Activated T-cell treated with anti-CD3 and anti-CD28 coated beads, Interleukin-2, amount 50 U/mL, for 4 hours (primary cell): Measurements from ENCODE around the gene LDLRAD3. TPM values are rescaled to one million over a fixed set of nuclear protein-coding genes. Genes with fewer than 3 reads are reported as not detected.

Source experiments
- ATAC-seq, 2 donors: fragments of 200-7000 bp; cut with Tn5 transposase; one replicate each; pipeline ENCODE4 v1.10.0; 2021
- DNase-seq: peaks from one replicate; pipeline ENCODE4 v3.0.0-alpha.2; 2020
- H3K27me3 Mint-ChIP-seq: one replicate; pipeline ENCODE4 v1.8.0; 2021; ENCODE audit warnings: low read depth, mixed read lengths
- H3K36me3 Mint-ChIP-seq: one replicate; pipeline ENCODE4 v1.8.0; 2022; ENCODE audit warnings: mixed read lengths; ENCODE audit not compliant: insufficient read depth
- H3K4me1 Mint-ChIP-seq: one replicate; pipeline ENCODE4 v1.8.0; 2021; ENCODE audit warnings: low read depth, mixed read lengths
- H3K4me3 Mint-ChIP-seq: one replicate; pipeline ENCODE4 v1.8.0; 2021; ENCODE audit warnings: mild to moderate bottlenecking, moderate library complexity, mixed read lengths
- H3K9me3 Mint-ChIP-seq: one replicate; pipeline ENCODE4 v1.8.0; 2021; ENCODE audit warnings: mixed read lengths
- total RNA-seq, 3 donors: library from RNA; stranded (reverse); gene quantifications; one replicate each; pipeline ENCODE4 v1.2.1, GENCODE V29; 2021

Gene LDLRAD3
- total RNA-seq, 3 donors from 2014 or later, result 0.29 to 0.76 (median 0.71) TPM

DNA sequence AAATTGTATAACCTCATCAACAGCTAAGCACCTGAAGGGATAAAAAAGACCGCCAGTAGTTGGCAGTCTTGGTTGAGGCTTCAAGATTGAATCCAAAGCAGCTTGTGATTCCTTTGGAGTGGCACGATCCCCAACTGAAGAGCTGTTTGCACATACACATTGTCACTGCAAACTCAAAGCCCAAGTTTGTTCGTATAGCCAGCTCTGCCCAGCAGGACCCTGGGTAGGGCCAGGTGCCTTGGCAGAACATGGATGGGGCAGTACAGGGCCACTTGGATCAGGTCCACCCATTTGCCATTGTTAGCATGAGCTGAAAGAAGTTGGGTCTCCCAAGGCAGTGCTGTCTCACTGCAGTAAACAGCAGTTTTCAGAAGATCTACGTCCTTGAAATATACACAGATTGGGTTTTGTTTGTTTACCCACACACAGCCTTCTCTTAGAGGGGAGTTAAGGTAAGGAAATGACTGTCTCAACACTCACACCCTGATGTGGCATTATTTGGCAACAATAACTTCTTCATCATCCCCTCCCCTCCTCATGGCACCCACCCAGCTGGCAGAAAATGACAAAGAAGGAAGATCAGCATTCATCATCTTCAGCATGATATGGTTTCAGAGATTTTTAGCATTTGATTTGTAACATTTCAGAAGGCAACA, 212.4 kb downstream of the LDLRAD3 start:
- Mint-ChIP-seq H3K27me3 (peaks cover 7% of the 10 kb centered on the region), H3K4me3 (no peak overlapping the region), H3K4me1 (no peaks in the 10 kb centered on the region), H3K36me3 (no peaks in the 10 kb centered on the region), H3K9me3 (no peaks in the 10 kb centered on the region)
- no peak for DNase-seq
- no peak for ATAC-seq

DNA sequence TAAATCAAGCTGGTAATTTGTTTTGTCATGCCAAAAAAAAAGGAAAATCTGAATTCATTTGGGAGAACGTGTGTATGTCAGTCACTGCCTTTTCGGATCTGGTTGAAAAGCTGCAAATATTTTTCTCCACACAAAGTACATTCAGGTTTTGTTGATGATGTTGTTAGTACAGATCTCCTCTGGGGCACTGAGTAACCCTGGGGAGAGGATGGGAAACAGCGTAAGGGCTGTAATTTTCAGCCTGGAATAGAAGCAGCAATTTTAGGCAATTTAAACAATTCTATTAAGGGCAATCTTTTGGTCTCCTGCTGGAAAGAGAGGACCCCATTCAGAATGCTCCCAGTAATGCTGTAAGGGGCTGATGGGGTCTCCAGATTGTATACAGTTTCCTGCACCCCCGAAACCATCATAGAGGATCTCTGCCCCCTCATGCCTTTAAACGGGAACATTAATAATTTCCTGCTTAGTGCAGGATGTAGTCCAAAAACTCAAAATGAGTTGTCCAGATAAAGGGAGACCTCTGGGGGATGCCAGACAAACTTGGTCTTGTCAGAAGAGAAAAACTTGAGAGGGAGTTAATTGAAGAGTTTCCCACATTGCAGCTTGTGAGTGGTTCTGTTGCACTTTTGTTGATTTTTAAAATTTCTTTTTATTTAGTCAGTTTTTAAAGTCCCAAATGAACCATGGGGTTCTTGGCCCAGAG, 213.1 kb downstream of the LDLRAD3 start:
- Mint-ChIP-seq H3K4me1 (no peaks in the 10 kb centered on the region), H3K4me3 (no peak overlapping the region), H3K9me3 (no peaks in the 10 kb centered on the region), H3K27me3 (peaks cover 7% of the 10 kb centered on the region), H3K36me3 (no peaks in the 10 kb centered on the region)
- DNase-seq, result no peak
- ATAC-seq, result no peak

DNA sequence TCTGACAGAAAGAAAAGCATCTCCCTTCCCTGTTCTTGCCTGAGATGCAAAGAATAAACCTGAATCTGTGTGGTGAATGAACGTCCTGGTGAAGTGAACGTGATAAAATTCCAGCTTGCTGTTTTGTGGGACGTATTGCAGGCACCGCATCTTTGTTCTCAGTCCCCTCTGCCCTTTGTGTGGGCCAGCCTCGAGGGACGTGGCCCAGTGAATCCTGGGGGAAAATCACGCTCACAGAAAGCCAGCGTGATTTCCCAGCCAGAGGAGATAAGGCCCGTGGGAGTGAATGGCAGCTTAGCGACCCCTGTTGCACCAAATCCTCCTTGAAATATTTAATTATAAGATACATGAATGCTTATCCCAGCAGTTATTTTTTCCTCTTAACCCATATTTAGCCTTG, 216.2 kb downstream of the LDLRAD3 start:
- no peak for ATAC-seq
- H3K36me3 Mint-ChIP-seq, result no peaks in the 10 kb centered on the region
- no peak for DNase-seq
- peaks cover 6% of the 10 kb centered on the region for H3K27me3 Mint-ChIP-seq
- no peaks in the 10 kb centered on the region for H3K9me3 Mint-ChIP-seq
- no peaks in the 10 kb centered on the region for H3K4me1 Mint-ChIP-seq
- H3K4me3 Mint-ChIP-seq, result no peak overlapping the region

DNA sequence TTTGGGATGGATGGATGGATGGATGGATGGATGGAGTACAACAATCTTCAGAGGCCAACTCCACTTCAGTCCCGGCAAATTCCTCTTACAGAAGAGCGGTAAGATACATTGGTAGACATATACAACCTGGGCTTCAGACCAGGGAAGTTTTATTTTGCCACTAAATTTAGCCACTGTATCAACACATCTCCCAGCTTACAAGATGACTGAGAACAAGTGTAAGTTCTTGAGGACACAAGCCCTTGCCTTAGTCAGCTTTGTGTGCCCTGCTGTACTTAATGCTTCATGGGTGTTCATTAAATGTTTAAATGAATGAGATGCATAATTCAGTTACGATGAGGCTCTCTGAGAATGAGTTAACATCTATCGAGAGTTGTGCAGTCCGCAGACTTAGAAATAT, 217.7 kb downstream of the LDLRAD3 start:
- no peak overlapping the region for H3K4me3 Mint-ChIP-seq
- DNase-seq, result no peak
- no peaks in the 10 kb centered on the region for H3K4me1 Mint-ChIP-seq
- H3K36me3 Mint-ChIP-seq, result no peaks in the 10 kb centered on the region
- H3K27me3 Mint-ChIP-seq, result peaks cover 2% of the 10 kb centered on the region
- ATAC-seq, result no peak
- no peaks in the 10 kb centered on the region for H3K9me3 Mint-ChIP-seq

DNA sequence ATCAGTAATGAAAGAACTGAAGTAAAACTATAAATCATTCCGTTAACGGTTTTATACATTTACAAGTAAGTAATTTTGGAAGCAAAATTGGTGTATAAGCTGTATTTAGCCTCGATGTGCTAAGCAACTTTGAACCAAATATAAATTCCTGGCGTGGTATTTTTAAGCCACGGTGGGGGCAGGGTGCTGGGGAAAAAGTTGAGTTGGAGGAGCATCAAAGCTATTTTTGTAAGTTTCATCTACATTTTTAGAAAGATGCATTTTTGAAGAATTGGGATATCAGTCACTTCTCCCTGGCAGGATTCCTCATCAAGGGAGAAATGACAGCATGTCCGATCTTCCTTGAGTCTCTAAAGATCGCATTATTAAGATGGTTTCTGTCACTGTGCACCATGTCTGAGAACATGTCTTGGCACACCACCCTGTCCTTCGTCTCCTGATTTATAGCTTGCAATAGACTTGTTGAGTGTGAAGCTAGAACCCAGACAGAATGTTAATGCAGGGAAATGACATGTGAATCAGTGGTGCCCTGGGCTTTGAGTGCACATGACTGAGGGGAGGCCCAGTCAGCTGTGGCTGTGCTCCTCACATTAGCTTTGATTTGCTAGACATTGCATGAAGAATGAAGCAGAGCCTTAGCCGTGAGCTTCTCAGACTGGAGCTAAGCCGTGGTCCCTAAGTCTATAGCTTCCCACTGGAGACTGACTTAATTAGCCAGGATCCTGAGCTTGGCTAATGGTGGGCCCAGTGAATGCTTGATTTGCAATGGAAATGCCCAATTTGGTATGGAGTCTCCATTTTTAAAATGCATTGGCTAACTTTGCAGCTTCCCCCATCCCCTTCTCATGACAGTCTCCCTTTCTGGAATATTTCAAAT, 218.4 kb downstream of the LDLRAD3 start:
- no peaks in the 10 kb centered on the region for H3K9me3 Mint-ChIP-seq

DNA sequence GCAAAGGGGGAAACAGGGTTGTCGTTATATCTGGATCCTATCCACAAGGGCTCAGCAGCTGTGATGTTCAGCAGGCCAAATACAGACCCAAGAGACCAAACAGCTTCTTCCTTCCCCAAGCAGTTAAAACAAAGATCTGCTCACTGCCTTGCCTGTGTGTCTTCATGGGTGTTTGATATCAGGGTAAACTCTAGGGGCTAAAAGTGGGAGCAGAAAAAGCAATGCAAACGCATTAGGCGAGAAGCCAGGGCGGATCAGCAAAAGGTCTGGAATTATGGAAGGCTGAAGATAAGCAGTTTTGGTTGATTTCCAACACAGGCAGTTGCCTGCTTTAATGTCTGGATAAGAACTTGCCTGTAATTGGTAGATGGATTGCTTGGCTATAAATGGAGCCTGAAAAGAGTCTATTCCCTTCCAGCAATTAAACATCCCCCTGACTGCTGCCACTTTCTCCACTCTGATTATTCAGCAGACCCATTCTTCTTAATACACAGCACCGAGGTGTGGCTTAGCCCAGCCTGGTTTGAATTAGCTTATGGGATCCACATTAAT, 219.1 kb downstream of the LDLRAD3 start:
- Mint-ChIP-seq H3K4me1 (no peaks in the 10 kb centered on the region), H3K36me3 (no peaks in the 10 kb centered on the region), H3K9me3 (no peaks in the 10 kb centered on the region), H3K4me3 (no peak overlapping the region), H3K27me3 (peaks cover 5% of the 10 kb centered on the region)
- no peak for DNase-seq
- ATAC-seq, result no peak

More for the DNA sequence above, 218.4 kb downstream of the LDLRAD3 start:
- no peak for DNase-seq
- no peaks in the 10 kb centered on the region for H3K36me3 Mint-ChIP-seq
- no peak for ATAC-seq
- H3K4me1 Mint-ChIP-seq, result no peaks in the 10 kb centered on the region
- H3K27me3 Mint-ChIP-seq, result peaks cover 2% of the 10 kb centered on the region
- no peak overlapping the region for H3K4me3 Mint-ChIP-seq

DNA sequence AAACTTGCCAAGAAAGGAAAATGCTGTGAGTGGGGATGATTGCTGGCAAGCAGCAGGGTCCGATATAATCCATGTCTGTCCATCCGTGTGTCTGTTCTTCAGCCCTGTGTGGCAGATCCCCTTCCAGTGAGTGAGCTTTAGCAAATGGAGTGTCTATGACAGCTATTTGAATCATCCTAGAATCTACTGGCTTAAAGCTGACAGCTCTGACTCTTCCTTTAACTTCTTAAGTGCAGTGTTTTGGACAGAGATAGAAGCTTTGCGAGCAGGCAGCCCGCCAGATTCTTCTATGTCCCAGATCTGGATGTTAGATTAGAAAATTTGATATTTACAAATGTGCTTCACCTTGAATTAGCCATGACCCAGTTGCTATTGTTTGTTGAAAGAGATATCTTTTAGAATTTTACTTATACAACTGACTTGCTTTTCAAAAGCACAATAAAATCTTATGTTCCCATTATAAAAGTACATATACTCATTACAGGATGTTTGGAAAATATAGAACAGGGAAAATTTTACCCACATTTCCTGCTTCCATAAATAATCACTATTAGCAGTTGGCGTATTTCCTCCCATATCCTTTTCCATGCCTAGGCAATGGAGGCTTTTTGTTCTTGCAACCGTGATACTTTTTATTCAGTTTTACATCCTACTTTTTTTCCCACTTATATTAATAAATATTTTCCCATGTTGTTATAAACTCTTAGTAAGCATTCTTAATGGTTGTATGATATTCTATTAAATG, 220.8 kb downstream of the LDLRAD3 start:
- Mint-ChIP-seq H3K27me3 (peaks cover 5% of the 10 kb centered on the region), H3K9me3 (no peaks in the 10 kb centered on the region), H3K36me3 (no peaks in the 10 kb centered on the region), H3K4me1 (no peaks in the 10 kb centered on the region), H3K4me3 (no peak overlapping the region)
- no peak for ATAC-seq
- no peak for DNase-seq

DNA sequence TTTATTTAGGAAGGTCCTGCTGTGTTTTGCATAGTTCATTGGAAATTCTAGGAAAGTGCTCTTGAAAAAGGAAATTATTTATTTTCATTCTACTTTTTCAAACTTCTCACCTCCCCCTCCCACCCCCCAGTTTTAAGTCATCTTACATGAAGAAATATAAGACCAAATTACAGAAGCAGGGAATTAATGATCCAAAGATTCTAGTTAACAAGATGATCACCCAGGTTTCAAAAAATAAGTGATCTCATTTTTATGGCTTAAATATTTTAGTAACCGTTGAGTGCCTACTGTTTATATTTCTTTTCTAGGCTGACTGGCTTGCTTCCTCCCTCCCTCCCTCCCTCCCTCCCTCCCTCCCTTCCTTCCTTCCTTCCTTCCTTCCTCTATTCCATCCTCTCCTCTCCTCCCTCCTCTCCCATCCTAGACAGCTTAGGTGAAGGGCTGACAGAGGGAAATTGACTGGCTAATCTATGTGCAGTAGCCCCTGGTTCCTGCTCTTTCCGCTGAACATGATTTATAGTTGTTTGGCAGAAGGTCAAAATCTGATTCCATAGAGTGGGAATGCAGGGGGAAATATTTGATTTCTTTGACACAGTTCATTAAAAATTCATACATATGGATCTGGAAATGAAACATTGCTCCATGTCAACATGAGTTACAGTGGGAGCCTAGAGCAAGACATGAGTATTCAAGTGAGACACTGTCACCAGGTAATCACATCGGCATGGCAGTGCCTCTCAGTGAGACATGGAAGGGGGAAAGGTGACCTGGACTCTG, 221.9 kb downstream of the LDLRAD3 start:
- no peak for DNase-seq
- Mint-ChIP-seq H3K9me3 (no peaks in the 10 kb centered on the region), H3K4me1 (no peaks in the 10 kb centered on the region), H3K36me3 (no peaks in the 10 kb centered on the region), H3K27me3 (peaks cover 5% of the 10 kb centered on the region), H3K4me3 (no peak overlapping the region)
- ATAC-seq, result no peak

DNA sequence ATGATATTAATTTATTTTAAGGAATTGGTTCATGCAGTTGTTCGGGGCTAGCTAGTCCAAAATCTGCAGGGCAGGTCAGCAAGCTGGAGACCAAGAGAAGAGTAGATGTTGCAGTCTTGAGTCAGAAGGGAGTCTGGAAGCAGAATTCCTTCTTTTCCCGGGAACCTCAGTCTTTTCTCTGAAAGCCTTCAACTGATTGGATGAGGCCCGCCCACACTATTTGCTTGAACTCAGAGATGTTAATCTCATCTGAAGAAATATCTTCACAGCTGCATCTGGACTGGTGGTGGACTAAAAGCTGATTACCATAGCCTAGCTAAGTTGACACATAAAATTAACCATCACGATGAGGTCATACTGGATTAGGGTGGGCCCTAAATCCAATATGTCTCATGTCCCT, 223.2 kb downstream of the LDLRAD3 start:
- ATAC-seq (no peak), DNase-seq (no peak)
- H3K27me3 Mint-ChIP-seq, result peaks cover 10% of the 10 kb centered on the region
- H3K4me1 Mint-ChIP-seq, result no peaks in the 10 kb centered on the region
- H3K36me3 Mint-ChIP-seq, result no peaks in the 10 kb centered on the region
- no peak overlapping the region for H3K4me3 Mint-ChIP-seq
- H3K9me3 Mint-ChIP-seq, result no peaks in the 10 kb centered on the region

DNA sequence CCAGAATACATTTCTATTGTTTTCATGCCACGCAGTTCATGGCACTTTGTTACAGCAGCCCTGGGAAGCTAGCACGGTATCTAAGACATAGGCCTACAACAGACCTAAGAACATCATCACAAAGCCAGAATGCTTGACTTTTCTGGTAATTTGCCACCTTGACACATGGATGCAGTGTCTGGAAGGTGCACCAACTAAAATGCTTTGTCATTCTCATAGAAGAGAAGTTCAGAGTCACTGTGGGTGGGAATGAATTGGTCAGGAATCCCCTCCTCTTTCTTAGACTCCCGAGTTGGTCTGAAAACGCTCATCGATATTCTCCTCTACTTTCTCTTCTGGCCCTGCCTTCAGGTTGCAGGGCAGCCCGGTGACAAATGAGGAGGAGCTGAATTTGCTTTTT, 223.9 kb downstream of the LDLRAD3 start:
- Mint-ChIP-seq H3K27me3 (peaks cover 10% of the 10 kb centered on the region), H3K4me3 (no peak overlapping the region), H3K36me3 (no peaks in the 10 kb centered on the region), H3K9me3 (no peaks in the 10 kb centered on the region), H3K4me1 (no peaks in the 10 kb centered on the region)
- DNase-seq (no peak), ATAC-seq (no peak)

DNA sequence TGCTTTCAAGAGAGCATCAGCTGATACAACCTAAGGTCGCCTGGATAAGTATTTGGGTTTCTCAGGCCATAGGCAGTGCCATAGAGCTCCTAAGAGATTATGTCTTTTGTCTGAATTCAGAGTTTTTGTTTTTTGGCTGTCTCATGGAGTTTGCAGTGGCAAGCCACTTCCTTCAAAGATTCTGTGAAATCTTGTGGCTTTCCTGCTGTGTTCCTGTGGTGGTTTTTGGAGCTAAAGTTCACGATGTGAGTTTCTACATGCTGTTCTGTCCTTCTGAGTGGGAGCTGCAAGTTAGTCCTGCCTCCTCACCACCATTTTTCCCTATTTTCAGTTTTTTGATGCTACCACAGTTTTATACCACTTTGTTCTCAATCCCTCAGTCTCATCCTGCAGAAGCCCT, 234.0 kb downstream of the LDLRAD3 start:
- Mint-ChIP-seq H3K9me3 (peaks cover 4% of the 10 kb centered on the region), H3K36me3 (no peaks in the 10 kb centered on the region), H3K4me1 (peaks cover 5% of the 10 kb centered on the region), H3K4me3 (no peak overlapping the region), H3K27me3 (peaks cover 25% of the 10 kb centered on the region)
- ATAC-seq (no peak), DNase-seq (no peak)

DNA sequence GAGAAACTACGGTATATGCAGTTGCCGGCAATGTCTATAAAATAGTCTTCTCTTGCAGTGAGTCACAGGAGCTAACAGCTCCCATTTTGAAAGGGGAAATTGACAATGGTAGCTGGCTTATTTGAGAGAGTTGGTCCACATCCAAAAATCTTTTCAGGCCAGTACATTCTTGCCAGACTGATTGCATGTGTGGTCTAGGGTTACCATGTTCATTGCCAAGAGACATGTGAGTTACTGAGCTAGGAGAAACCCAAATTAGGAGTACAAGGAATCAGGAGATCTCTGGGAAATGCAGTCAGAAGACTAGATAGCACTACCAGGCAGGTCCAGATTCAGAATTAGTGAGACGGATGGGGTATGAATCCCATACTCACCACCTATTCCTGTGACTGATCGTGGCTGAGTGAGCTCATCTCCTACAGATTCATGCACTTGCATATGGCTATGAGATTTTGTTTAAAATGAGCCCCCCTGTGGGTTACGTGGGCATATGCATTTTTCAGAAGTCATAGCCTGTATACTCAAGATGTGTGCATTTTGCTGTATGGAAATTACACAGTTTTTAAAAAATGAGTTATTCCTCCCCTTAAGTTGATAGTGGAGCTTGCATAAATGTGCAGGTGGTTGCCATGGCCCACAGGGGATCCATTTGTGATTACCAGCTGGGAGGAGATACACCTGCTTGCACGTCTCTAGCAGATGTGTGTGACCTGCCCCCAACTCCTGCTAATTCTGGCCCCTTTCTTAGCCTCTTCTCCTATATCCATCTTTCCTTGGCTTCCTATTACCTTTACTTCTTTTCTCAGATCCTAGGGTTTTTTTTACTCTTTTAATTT, 242.7 kb downstream of the LDLRAD3 start:
- Mint-ChIP-seq H3K9me3 (no peaks in the 10 kb centered on the region), H3K36me3 (no peaks in the 10 kb centered on the region), H3K4me1 (no peaks in the 10 kb centered on the region), H3K4me3 (no peak overlapping the region), H3K27me3 (peaks cover 2% of the 10 kb centered on the region)
- no peak for DNase-seq
- no peak for ATAC-seq

DNA sequence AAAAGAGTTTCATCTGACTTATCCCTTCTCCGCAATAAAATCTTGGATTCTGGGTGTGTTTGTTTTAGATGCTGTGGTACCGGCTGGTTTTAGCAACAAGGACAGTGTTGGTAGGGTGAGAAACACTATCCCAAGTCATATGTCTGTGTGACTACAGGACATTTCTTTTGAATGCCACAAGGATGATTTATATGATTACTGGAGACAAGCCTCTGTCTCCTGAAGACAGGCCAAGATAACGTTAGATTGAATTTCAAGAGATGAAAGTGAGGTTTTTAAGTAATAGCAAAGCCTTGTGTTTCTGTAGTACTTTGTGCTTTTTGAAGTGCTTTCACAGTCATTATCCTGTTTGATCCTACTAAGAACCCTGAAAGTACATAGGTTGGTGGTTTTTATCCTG, 243.8 kb downstream of the LDLRAD3 start:
- no peaks in the 10 kb centered on the region for H3K4me1 Mint-ChIP-seq
- DNase-seq, result no peak
- no peaks in the 10 kb centered on the region for H3K36me3 Mint-ChIP-seq
- H3K9me3 Mint-ChIP-seq, result no peaks in the 10 kb centered on the region
- peaks cover 2% of the 10 kb centered on the region for H3K27me3 Mint-ChIP-seq
- no peak overlapping the region for H3K4me3 Mint-ChIP-seq
- no peak for ATAC-seq
